ENCODE results near the gene VMP1.

VMP1 gene

DNA sequence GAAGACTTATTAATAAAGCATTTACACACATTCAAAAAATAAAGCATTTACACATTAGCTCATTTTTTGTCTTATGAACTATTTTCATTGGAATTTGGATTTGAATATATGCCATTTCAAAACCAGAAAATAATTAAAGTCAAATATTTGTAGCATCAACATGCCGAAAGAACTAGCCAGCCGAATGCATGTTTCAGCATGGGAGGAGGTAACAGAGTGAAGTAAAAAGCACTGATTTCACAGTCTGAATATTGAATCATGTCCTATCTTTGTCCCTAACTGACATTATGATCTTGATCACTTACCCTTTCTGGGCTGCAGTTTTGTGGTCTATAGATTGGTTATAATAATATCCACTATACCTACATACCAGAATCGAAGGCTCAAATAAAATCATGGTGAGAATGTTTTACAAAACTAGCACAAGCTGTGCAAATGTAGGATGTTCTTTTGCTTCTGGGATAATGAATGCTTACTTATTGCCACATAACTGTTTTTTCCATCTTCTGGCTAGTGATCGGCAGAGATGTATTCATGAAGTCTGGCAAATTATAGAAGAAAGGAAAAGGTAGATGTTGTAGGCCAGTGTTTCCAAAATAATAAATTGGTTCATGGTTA lies 100.5 kb downstream of the VMP1 start:
- H3K4me3 ChIP-seq (ENCODE audit: low read length): peak overlapping the region; percentile 17
- DNase-seq (ENCODE audit: low read depth): peak; percentile 88
- TF ChIP-seq, protein P1, sequence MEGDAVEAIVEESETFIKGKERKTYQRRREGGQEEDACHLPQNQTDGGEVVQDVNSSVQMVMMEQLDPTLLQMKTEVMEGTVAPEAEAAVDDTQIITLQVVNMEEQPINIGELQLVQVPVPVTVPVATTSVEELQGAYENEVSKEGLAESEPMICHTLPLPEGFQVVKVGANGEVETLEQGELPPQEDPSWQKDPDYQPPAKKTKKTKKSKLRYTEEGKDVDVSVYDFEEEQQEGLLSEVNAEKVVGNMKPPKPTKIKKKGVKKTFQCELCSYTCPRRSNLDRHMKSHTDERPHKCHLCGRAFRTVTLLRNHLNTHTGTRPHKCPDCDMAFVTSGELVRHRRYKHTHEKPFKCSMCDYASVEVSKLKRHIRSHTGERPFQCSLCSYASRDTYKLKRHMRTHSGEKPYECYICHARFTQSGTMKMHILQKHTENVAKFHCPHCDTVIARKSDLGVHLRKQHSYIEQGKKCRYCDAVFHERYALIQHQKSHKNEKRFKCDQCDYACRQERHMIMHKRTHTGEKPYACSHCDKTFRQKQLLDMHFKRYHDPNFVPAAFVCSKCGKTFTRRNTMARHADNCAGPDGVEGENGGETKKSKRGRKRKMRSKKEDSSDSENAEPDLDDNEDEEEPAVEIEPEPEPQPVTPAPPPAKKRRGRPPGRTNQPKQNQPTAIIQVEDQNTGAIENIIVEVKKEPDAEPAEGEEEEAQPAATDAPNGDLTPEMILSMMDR (conservative IDR thresholded peaks at IDR 0.05; ENCODE audit: low read length): no peak

DNA sequence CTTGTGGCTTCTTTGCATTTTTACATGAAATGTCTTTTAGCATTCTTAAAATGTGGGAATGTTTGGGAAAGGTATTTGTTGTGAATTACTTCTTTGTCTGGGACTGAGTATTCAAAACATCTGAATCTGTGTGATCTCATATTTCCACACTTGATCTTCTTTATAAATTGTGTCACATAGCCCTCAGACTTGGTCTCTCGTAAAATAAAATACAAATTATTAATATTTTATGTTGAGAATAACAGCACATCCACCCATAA lies 103.4 kb downstream of the VMP1 start:
- DNase-seq (ENCODE audit: low read depth): peak; percentile 87
- TF ChIP-seq, protein P1 (conservative IDR thresholded peaks at IDR 0.05; ENCODE audit: low read length): no peak
- no peak overlapping the region for H3K4me3 ChIP-seq (ENCODE audit: low read length)

DNA sequence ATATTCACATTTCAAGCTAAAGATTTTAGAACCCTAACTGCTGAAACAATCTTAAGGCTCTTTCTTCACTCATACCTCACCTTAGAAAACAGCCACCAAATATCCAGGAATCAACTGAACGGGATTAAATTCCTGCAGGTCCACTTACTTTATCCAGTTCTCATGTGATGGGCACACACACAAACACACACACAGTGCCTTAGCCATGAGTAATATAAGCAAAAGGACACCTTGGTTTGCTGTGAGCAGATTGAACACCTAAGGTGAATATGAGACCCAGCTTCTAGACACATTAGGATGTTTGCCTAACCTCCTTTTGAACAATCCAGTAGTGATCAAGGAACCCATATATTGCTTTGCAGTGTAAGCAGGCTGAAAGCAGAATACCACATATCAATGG lies 103.8 kb downstream of the VMP1 start:
- H3K4me3 ChIP-seq (ENCODE audit: low read length): no peak overlapping the region
- peak; percentile 44 for DNase-seq (ENCODE audit: low read depth)
- TF ChIP-seq, protein P1 (conservative IDR thresholded peaks at IDR 0.05; ENCODE audit: low read length): no peak

DNA sequence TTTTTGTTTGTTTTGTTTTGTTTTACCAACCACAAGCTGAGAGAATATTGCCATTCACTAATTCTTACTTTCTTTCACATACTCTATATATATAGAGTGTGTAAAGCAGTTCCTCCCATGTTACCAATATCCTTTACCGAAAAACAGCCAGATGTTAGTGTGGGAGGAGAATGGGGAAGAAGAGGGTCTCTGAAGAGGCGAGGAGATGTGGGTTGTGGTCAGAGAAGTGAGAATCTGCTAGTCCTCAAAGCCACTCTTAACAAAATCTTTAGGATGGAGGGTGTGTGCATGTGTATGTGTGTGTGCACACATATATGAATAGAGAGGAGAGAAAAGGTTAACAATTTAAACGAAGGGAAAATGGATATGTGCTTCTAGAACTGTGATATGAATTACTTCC lies 104.7 kb downstream of the VMP1 start:
- DNase-seq (ENCODE audit: low read depth): no peak
- TF ChIP-seq, protein P1 (conservative IDR thresholded peaks at IDR 0.05; ENCODE audit: low read length): no peak
- H3K4me3 ChIP-seq (ENCODE audit: low read length): no peak overlapping the region

DNA sequence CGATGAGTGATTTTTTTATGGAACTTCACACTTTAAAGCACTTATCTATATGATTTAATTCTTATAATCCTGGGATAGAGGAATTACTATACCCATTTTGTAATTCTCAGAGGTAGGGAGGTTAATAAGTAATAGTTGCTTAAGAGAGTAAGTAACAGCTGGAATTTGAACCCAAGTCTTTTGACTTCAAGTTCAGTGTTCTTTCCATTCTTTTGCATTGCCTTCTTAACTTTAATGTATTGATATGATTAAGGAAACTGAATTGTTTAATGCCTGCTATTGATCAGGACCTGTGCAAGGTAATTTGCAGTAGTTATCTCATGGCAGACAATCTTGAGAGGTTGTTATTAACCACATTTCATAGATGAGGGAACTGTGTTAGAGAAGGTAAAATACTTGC lies 106.8 kb downstream of the VMP1 start:
- TF ChIP-seq, protein P1 (conservative IDR thresholded peaks at IDR 0.05; ENCODE audit: low read length): no peak
- no peak for DNase-seq (ENCODE audit: low read depth)
- no peak overlapping the region for H3K4me3 ChIP-seq (ENCODE audit: low read length)

DNA sequence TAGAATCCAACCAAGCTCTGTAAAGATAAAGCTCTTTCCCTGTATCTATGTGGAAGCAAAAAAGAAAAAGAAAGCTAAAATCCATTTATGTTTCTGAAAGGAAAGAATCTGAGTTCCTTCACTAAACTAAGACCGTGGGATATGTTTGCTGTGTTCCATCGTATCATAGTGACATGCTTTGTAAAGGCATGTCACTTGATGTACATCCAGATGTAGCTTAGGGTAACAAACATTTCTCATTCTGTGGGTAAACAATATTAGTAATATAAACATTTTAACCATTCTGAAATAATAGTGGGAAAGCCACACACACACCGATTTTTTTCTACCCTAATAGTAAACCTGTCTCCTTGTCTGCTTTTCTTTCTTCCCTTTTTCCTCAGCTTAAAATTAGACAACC lies 107.2 kb downstream of the VMP1 start:
- no peak for DNase-seq (ENCODE audit: low read depth)
- no peak overlapping the region for H3K4me3 ChIP-seq (ENCODE audit: low read length)
- TF ChIP-seq, protein P1 (conservative IDR thresholded peaks at IDR 0.05; ENCODE audit: low read length): no peak

DNA sequence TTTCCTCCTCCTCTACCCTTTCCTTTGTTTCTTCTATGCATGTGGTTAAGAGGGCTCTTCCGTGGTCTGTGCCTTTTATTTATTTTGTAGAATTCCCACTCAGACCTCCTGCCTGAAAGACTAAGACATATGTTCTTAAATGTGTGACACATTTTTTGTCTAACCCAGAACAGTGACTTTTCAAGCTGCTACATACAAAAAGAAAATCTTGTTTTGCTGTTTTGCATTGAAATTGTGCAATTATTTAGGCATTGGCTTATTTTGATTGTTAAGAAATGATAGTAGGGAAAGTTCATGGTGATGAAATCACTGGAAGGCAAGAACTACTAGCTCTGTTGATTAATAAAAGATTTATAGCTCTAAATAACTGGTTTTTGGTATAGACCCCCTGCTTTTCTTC lies 108.5 kb downstream of the VMP1 start:
- H3K4me3 ChIP-seq (ENCODE audit: low read length): no peak overlapping the region
- DNase-seq (ENCODE audit: low read depth): peak; percentile 70
- TF ChIP-seq, protein P1 (conservative IDR thresholded peaks at IDR 0.05; ENCODE audit: low read length): no peak
